ENCODE results near the gene EIF4A2. TPM values are rescaled to one million over a fixed set of nuclear protein-coding genes. Genes with fewer than 3 reads are reported as not detected.

Gene EIF4A2
- total RNA-seq, 1 donor from 2014 or later, result 359 TPM

Small RNA genes within 50 kb of the gene (microRNA-seq; reads per million reads assigned to microRNA genes)
- 2.5 reads per million for gene MIR1248

Other genes with a start within 250 kb of the EIF4A2 start
- gene CRYGS, start 239.2 kb upstream of the EIF4A2 start, total RNA-seq, result 4.5 TPM
- 12.9 TPM for gene TBCCD1, start 216.2 kb upstream of the EIF4A2 start, total RNA-seq
- gene DNAJB11, start 212.9 kb upstream of the EIF4A2 start, total RNA-seq, result 33.3 TPM
- gene AHSG, start 170.5 kb upstream of the EIF4A2 start, total RNA-seq, result not detected
- not detected for gene FETUB, start 143.2 kb upstream of the EIF4A2 start, total RNA-seq
- gene HRG, start 117.6 kb upstream of the EIF4A2 start, total RNA-seq, result not detected
- not detected for gene KNG1, start 66.2 kb upstream of the EIF4A2 start, total RNA-seq
- gene RFC4, start 22.9 kb downstream of the EIF4A2 start, total RNA-seq, result 11.5 TPM
- gene ADIPOQ, start 59.1 kb downstream of the EIF4A2 start, total RNA-seq, result 21.0 TPM
- gene ST6GAL1, start 146.9 kb downstream of the EIF4A2 start, total RNA-seq, result 62.6 TPM